Panc1 (cell line): ENCODE results near the gene TFDP2. TPM values are rescaled to one million over a fixed set of nuclear protein-coding genes. Genes with fewer than 3 reads are reported as not detected.

ENCODE experiments used
- ATAC-seq: fragments of 200-7000 bp; cut with Tn5 transposase; 2 replicates; pipeline ENCODE4 v1.9.1; 2020; ENCODE audit warnings: mild to moderate bottlenecking, moderate library complexity
- BruUV-seq: library from RNA; stranded (reverse); fragments of 400-500 nt; replicated peaks from 2 replicates; lab custom pipeline; 2021; lab: Mats Ljungman, UMichigan
- CTCF ChIA-PET: fragments of 300-600 bp; sonication (Branson Sonifier 250); formaldehyde crosslinking; loops from one replicate; lab custom pipeline; 2022; ENCODE audit warnings: antibody characterized with exemption; lab: Charles Lee
- POLR2A ChIA-PET: fragments of 300-600 bp; sonication (Branson Sonifier 250); formaldehyde crosslinking; loops from one replicate; lab custom pipeline; 2022; ENCODE audit warnings: antibody characterized with exemption; lab: Charles Lee
- DNase-seq: peaks from one replicate; pipeline ENCODE4 v3.0.0-alpha.2; 2010; ENCODE audit warnings: low read depth, low spot score
- H3K27ac ChIP-seq: 2 replicates; pipeline ENCODE4 v1.5.1; 2011; ENCODE audit warnings: mild to moderate bottlenecking, low read length, inconsistent platforms
- H3K27me3 ChIP-seq: fragments of 200-500 bp; sonication (Bioruptor generic); 2 replicates; pipeline ENCODE4 v1.6.0; 2014; ENCODE audit warnings: low read length, inconsistent platforms; ENCODE audit not compliant: control insufficient read depth, insufficient read depth
- H3K36me3 ChIP-seq: fragments of 200-500 bp; sonication (Bioruptor generic); 2 replicates; pipeline ENCODE4 v1.5.1; 2014; ENCODE audit warnings: inconsistent platforms, mild to moderate bottlenecking, low read length, moderate library complexity; ENCODE audit not compliant: control insufficient read depth, insufficient read depth
- H3K4me1 ChIP-seq: 2 replicates; pipeline ENCODE4 v1.5.1; 2011; ENCODE audit warnings: inconsistent platforms, mild to moderate bottlenecking, low read length, moderate library complexity; ENCODE audit not compliant: control insufficient read depth, insufficient read depth
- H3K4me3 ChIP-seq, 2 experiments: 2 replicates each; pipeline ENCODE4 v1.5.1; 2011 to 2012; ENCODE audit warnings: low read depth in 2 of 2, low read length in 2 of 2, mild to moderate bottlenecking in 2 of 2, inconsistent platforms in 1 of 2, moderate library complexity in 1 of 2
- H3K9me3 ChIP-seq: fragments of 200-500 bp; sonication (Bioruptor generic); 2 replicates; pipeline ENCODE4 v1.5.1; 2014; ENCODE audit warnings: low read depth, mild to moderate bottlenecking, inconsistent platforms, low read length, moderate library complexity; ENCODE audit not compliant: control insufficient read depth, insufficient read depth
- POLR2AphosphoS5 ChIP-seq: IDR thresholded peaks from 2 replicates; pipeline ENCODE4 v1.6.1; 2012; ENCODE audit warnings: mild to moderate bottlenecking, low read depth, low read length, moderate library complexity
- SIN3A ChIP-seq: IDR thresholded peaks from 2 replicates; pipeline ENCODE4 v1.6.1; 2012; ENCODE audit warnings: low read depth, mild to moderate bottlenecking, low read length, moderate library complexity, borderline replicate concordance; ENCODE audit not compliant: insufficient read depth
- TCF7L2 ChIP-seq: IDR thresholded peaks from 2 replicates; pipeline ENCODE4 v1.6.1; 2011; ENCODE audit warnings: mild to moderate bottlenecking, low read depth, low read length, inconsistent platforms
- in situ Hi-C: cut with HindIII; loops from 2 replicates; pipeline ENCODE4 v1.10.0; 2016; ENCODE audit warnings: low sequenced_read_pairs, low pct_unique_long_range_greater_than_20kb
- intact Hi-C: fragments of 100-400 bp; cut with micrococcal nuclease; formaldehyde crosslinking; loops from one replicate; pipeline ENCODE4 v1.10.0; 2022; ENCODE audit not compliant: unreplicated experiment
- total RNA-seq: library from RNA; stranded (reverse); gene quantifications from one replicate; pipeline ENCODE4 v1.2.1, GENCODE V29; 2021; ENCODE audit not compliant: unreplicated experiment
- TF ChIP-seq, protein P1 (sequence below): fragments of 450-650 bp; IDR thresholded peaks from 2 replicates; pipeline ENCODE4 v1.5.1; 2017; ENCODE audit warnings: mild to moderate bottlenecking
- TF ChIP-seq, protein P2 (sequence below), 2 experiments: IDR thresholded peaks; 2 replicates each; pipeline ENCODE4 v1.6.1; 2011 to 2012; ENCODE audit warnings: low read depth in 2 of 2, control low read depth in 1 of 2, low read length in 1 of 2, mild to moderate bottlenecking in 1 of 2, moderate library complexity in 1 of 2; ENCODE audit not compliant: insufficient read depth in 1 of 2

TFDP2 gene
- total RNA-seq, 1 experiment from 2014 or later: 66.3 TPM

DNA sequence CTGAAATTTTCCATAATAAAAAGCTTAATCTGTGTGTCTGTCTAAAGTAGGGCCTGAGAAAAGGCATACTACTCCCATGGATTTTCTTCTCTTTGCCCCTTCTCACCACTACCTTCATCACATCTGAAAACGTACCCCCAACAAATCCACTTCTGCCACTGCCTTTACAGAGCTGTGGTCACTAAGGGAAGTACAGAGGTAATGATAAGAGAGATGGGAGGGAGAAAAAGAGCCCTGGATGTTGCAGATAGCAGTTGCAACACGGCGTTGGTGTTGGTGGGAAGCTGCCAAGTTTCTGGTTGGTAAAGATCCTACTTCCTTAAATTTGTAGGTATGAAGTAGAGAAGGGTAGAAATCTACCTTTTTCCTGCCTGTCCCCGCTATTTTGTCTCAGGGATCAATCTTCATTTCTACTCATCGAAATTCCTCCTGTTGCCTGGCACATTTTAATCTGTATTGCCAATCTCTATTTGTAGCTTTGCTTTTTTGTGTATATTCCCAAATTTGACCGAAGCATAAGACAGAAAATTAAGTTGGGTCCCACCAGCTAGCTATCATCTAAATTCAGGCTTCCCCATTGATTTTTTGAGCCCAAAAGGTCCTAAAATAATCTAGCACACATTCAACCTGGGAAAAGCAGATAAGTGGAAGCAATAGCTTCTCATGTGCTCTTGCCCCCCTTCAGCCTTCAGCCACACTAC, 102.9 kb downstream of the TFDP2 start:
- TF ChIP-seq, protein P1, sequence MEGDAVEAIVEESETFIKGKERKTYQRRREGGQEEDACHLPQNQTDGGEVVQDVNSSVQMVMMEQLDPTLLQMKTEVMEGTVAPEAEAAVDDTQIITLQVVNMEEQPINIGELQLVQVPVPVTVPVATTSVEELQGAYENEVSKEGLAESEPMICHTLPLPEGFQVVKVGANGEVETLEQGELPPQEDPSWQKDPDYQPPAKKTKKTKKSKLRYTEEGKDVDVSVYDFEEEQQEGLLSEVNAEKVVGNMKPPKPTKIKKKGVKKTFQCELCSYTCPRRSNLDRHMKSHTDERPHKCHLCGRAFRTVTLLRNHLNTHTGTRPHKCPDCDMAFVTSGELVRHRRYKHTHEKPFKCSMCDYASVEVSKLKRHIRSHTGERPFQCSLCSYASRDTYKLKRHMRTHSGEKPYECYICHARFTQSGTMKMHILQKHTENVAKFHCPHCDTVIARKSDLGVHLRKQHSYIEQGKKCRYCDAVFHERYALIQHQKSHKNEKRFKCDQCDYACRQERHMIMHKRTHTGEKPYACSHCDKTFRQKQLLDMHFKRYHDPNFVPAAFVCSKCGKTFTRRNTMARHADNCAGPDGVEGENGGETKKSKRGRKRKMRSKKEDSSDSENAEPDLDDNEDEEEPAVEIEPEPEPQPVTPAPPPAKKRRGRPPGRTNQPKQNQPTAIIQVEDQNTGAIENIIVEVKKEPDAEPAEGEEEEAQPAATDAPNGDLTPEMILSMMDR: no peak
- TF ChIP-seq SIN3A (no peak), POLR2AphosphoS5 (no peak), TCF7L2 (no peak)
- TF ChIP-seq, protein P2, sequence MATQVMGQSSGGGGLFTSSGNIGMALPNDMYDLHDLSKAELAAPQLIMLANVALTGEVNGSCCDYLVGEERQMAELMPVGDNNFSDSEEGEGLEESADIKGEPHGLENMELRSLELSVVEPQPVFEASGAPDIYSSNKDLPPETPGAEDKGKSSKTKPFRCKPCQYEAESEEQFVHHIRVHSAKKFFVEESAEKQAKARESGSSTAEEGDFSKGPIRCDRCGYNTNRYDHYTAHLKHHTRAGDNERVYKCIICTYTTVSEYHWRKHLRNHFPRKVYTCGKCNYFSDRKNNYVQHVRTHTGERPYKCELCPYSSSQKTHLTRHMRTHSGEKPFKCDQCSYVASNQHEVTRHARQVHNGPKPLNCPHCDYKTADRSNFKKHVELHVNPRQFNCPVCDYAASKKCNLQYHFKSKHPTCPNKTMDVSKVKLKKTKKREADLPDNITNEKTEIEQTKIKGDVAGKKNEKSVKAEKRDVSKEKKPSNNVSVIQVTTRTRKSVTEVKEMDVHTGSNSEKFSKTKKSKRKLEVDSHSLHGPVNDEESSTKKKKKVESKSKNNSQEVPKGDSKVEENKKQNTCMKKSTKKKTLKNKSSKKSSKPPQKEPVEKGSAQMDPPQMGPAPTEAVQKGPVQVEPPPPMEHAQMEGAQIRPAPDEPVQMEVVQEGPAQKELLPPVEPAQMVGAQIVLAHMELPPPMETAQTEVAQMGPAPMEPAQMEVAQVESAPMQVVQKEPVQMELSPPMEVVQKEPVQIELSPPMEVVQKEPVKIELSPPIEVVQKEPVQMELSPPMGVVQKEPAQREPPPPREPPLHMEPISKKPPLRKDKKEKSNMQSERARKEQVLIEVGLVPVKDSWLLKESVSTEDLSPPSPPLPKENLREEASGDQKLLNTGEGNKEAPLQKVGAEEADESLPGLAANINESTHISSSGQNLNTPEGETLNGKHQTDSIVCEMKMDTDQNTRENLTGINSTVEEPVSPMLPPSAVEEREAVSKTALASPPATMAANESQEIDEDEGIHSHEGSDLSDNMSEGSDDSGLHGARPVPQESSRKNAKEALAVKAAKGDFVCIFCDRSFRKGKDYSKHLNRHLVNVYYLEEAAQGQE (IDR thresholded peaks at IDR 0.05; ENCODE audit: insufficient read depth in 1 of 2, low read depth in 2 of 2, low read length in 1 of 2): no peak
- no peak for DNase-seq
- Histone ChIP-seq H3K4me1 (no peaks in the 10 kb centered on the region), H3K9me3 (no peaks in the 10 kb centered on the region), H3K36me3 (no peaks in the 10 kb centered on the region), H3K27me3 (no peaks in the 10 kb centered on the region), H3K27ac (no peak overlapping the region), H3K4me3 (no peak overlapping the region)
- intact Hi-C loops: no loop called here
- ATAC-seq: no peak
- ChIA-PET POLR2A (interaction anchor here (0.6 kb wide), 1 partner anchor 65 kb away, joined by 24 read pairs; no protein-coding TSS in a partner anchor), CTCF (no interaction called here)
- BruUV-seq: no TSS peak
- in situ Hi-C loops: no loop called here

DNA sequence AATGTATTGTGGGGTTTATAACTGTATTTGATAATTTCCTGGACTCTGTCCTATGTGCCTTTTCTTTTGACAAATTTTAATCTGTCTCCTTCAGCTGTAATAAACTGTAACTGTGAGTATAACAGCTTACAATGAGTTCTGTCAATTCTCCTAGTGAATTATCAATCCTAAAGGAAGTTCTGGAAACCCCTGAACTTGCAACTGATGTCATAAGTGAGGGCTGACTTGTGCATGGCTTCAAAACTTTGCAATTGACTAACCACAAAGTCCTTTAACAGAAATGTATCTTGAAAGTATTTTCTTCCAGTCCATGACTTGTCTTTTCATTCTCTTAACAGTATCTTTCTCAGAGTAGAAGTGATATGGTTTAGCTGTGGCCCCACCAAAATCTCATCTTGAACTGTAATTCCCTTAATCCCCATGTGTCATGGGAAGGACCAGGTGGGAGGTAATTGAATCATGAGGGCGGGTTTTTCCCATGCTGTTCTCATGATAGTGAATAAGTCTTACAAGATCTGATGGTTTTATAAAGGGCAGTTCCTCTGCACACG, 108.3 kb downstream of the TFDP2 start:
- intact Hi-C loops: no loop called here
- Histone ChIP-seq H3K9me3 (no peaks in the 10 kb centered on the region), H3K36me3 (no peaks in the 10 kb centered on the region), H3K27me3 (no peaks in the 10 kb centered on the region), H3K27ac (no peak overlapping the region), H3K4me3 (no peak overlapping the region), H3K4me1 (peaks cover 9% of the 10 kb centered on the region)
- in situ Hi-C loops: no loop called here
- TF ChIP-seq TCF7L2 (no peak), POLR2AphosphoS5 (no peak), SIN3A (no peak)
- TF ChIP-seq, protein P2 (IDR thresholded peaks at IDR 0.05; ENCODE audit: insufficient read depth in 1 of 2, low read depth in 2 of 2, low read length in 1 of 2): no peak
- TF ChIP-seq, protein P1: no peak
- DNase-seq (no peak), ATAC-seq (no peak)
- CTCF ChIA-PET: no interaction called here
- no TSS peak for BruUV-seq
- POLR2A ChIA-PET: no interaction called here
